Neutrophil (primary cell): ENCODE measurements around the gene OSER1.

Experiments used
- H3K27ac ChIP-seq: fragments of 200-600 bp; sonication (generic); 2 replicates; pipeline ENCODE4 v1.5.1; 2016; ENCODE audit warnings: mild to moderate bottlenecking, moderate library complexity
- H3K27me3 ChIP-seq: fragments of 200-600 bp; sonication (generic); 2 replicates; pipeline ENCODE4 v1.6.0; 2016; ENCODE audit warnings: mild to moderate bottlenecking
- H3K36me3 ChIP-seq: fragments of 200-600 bp; sonication (generic); 2 replicates; pipeline ENCODE4 v1.5.1; 2017
- H3K4me1 ChIP-seq, 2 experiments: fragments of 200-600 bp in 1 of 2; sonication (generic) in 1 of 2; 1 replicate in 1 of 2; 2 replicates in 1 of 2; pipeline versions ENCODE4 v1.5.1 to v1.6.1; 2013 to 2016; ENCODE audit warnings: low read depth in 1 of 2, low read length in 1 of 2, mild to moderate bottlenecking in 1 of 2, moderate library complexity in 1 of 2; ENCODE audit not compliant: control insufficient read depth in 1 of 2, insufficient read depth in 1 of 2
- H3K4me3 ChIP-seq, 2 experiments: fragments of 200-600 bp in 1 of 2; sonication (generic) in 1 of 2; 1 replicate in 1 of 2; 2 replicates in 1 of 2; pipeline ENCODE4 v1.5.1; 2013 to 2016; ENCODE audit warnings: low read depth in 1 of 2, low read length in 1 of 2, mild to moderate bottlenecking in 1 of 2, moderate library complexity in 1 of 2
- H3K9me3 ChIP-seq: fragments of 200-600 bp; sonication (generic); 2 replicates; pipeline ENCODE4 v1.5.1; 2016
- TF ChIP-seq, protein P1 (sequence below): fragments of 200-600 bp; sonication (generic); IDR thresholded peaks from 2 replicates; pipeline ENCODE4 v1.5.1; 2016; ENCODE audit warnings: antibody characterized with exemption

The OSER1 gene

DNA sequence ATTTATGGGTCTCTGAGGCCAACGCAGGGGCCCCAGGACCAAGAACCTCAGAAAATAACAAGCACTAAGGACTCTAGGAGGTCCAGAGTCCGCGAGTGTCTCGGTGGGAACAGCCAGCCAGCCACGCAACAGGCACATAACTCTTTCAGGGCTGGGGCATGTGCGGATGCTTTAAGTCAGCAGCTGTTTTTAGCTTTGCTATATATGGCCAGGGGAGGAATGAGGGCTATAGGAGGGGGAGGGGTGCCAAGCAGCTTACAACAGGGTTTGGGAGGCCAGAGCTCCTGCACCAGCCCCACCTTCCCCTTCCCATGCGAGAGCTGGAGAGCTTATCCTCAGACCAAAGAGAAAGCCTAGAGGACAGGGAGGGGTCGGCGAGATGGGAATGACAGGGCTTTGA, 29.8 kb downstream of the OSER1 start:
- Histone ChIP-seq H3K27ac (no peak overlapping the region), H3K27me3 (peaks cover 86% of the 10 kb centered on the region), H3K4me3 (no peak overlapping the region), H3K36me3 (no peaks in the 10 kb centered on the region), H3K9me3 (no peaks in the 10 kb centered on the region), H3K4me1 (no peaks in the 10 kb centered on the region)
- TF ChIP-seq, protein P1, sequence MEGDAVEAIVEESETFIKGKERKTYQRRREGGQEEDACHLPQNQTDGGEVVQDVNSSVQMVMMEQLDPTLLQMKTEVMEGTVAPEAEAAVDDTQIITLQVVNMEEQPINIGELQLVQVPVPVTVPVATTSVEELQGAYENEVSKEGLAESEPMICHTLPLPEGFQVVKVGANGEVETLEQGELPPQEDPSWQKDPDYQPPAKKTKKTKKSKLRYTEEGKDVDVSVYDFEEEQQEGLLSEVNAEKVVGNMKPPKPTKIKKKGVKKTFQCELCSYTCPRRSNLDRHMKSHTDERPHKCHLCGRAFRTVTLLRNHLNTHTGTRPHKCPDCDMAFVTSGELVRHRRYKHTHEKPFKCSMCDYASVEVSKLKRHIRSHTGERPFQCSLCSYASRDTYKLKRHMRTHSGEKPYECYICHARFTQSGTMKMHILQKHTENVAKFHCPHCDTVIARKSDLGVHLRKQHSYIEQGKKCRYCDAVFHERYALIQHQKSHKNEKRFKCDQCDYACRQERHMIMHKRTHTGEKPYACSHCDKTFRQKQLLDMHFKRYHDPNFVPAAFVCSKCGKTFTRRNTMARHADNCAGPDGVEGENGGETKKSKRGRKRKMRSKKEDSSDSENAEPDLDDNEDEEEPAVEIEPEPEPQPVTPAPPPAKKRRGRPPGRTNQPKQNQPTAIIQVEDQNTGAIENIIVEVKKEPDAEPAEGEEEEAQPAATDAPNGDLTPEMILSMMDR = no peak

DNA sequence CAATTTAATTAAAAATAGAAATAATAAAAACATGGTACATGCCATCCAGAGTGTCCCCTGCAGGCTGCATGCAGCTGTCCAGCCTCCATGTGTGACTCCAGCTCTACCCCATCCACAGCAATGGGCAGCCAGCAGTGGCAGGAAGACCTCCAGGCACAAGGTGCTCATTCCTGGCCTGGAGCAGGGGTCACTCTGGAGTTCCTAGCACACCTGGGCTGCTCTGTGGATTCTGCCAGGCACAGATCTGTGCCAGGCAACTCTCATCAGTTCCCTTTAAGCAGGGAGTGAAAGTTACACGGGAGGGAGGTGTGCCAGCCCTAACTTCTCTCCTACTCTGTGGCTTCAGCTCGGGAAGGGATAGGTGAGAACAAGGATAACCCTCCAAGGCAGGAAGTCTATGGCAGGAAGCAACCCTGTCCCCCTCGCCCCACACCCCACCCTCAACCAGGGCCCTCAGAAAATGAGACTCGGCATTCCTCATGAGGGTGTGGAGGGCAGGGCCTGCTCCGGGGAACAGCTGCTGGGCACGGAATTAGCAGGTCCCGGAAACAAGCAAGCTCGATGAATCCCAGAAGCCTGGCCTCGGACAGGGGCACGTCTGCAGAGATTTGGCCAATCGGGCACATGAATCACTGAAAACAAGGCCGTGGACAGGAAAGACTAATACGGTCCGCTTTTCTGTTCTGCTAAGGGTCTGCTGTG, 33.6 kb downstream of the OSER1 start:
- no peaks in the 10 kb centered on the region for H3K9me3 ChIP-seq
- no peak overlapping the region for H3K27ac ChIP-seq
- TF ChIP-seq, protein P1 = no peak
- H3K4me3 ChIP-seq = no peak overlapping the region
- no peaks in the 10 kb centered on the region for H3K36me3 ChIP-seq
- H3K4me1 ChIP-seq = no peaks in the 10 kb centered on the region
- H3K27me3 ChIP-seq = peaks cover 75% of the 10 kb centered on the region

DNA sequence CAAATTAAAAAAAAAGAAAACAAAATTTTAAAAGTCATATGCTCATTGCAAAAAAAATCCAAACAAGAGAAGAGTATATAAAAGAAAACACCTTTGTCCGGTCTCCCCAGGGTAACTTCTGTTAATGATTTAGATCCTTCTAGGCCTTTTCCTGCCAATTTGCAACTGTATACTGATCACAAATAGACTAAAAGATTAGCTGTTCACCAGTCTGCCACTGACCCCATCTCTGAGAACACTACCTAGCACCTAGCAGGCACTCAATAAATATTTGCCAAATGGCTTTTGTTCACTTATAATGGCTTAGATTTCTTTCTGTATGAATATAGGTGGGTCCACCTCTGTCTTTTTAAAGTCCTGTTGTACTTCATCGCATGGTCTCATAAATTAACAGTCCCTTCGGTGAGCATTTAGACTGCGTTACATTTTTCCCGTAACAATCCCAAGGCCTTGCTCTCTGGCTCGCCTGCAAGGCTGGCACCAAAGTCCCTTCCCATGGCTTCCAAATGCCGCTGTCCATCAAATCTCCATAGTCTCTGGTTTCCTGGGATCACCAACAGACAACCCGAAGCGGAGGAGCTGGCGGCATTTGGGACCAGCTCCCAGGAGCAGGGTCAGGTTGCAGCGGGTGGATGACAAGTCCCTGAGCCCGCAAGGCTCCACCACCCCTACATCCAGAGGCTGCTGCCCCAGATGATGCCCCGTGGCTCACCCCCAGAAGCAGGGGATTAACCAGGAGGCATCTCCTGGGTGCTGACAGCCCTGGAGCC, 35.4 kb downstream of the OSER1 start:
- Histone ChIP-seq H3K27me3 (peaks cover 75% of the 10 kb centered on the region), H3K4me1 (no peaks in the 10 kb centered on the region), H3K9me3 (no peaks in the 10 kb centered on the region), H3K27ac (no peak overlapping the region), H3K4me3 (no peak overlapping the region), H3K36me3 (no peaks in the 10 kb centered on the region)
- TF ChIP-seq, protein P1 = no peak

DNA sequence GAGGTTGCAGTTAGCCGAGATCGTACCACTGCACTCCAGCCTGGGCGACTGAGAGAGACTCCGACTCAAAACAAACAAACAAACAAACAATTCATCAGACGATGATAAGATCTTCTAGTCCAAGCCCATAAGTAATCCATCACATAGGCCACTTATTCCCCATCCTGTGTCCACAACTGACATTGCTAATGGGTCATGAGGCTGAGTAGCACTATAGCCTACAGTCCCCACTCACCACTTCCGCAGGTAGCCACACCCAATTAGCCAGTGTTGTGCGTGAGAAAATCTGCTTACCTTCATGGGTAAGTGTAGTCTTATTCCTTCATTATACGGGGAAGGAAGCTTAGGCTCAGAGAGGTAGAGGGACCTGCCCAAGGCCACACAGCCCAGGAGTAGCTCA, 36.7 kb downstream of the OSER1 start:
- Histone ChIP-seq H3K4me3 (no peak overlapping the region), H3K27me3 (peaks cover 73% of the 10 kb centered on the region), H3K36me3 (no peaks in the 10 kb centered on the region), H3K27ac (no peak overlapping the region), H3K4me1 (no peaks in the 10 kb centered on the region), H3K9me3 (no peaks in the 10 kb centered on the region)
- TF ChIP-seq, protein P1 = no peak

DNA sequence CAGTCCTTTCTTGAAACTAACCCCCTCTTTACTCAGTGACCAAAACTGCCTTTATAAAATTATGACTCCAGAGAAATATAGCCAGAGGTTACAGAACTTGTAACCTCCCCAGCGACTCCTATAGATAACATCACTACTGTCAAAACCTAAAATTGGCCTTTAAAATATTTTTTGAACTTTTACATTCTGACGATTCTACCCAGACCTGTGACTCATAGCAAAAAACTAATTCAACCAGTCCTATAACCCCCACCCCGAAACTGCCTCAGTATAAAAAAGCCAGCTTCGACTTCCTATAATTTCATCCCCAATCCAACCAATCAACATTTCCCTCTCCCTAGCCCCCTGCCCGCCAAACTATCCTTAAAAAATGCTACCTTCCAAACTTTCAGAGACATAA, 37.5 kb downstream of the OSER1 start:
- H3K4me1 ChIP-seq = no peaks in the 10 kb centered on the region
- peaks cover 71% of the 10 kb centered on the region for H3K27me3 ChIP-seq
- no peak overlapping the region for H3K27ac ChIP-seq
- H3K9me3 ChIP-seq = no peaks in the 10 kb centered on the region
- no peak overlapping the region for H3K4me3 ChIP-seq
- TF ChIP-seq, protein P1 = no peak
- H3K36me3 ChIP-seq = no peaks in the 10 kb centered on the region
